HEK293T (cell line): Measurements from ENCODE around the gene SH3TC1.

Source experiments
- CTCF ChIA-PET: fragments of 350-600 bp; formaldehyde crosslinking; extraction: SDS; loops from one replicate; lab custom pipeline; 2021; ENCODE audit warnings: antibody characterized with exemption, inconsistent platforms; lab: Yijun Ruan, JAX
- POLR2A ChIA-PET: fragments of 350-600 bp; formaldehyde crosslinking; extraction: SDS; loops from one replicate; lab custom pipeline; 2020; ENCODE audit warnings: antibody characterized with exemption, inconsistent platforms; lab: Yijun Ruan, JAX
- DNase-seq: peaks from one replicate; pipeline ENCODE4 v3.0.0; 2012; ENCODE audit warnings: mixed read lengths; ENCODE audit errors: extremely low spot score
- ARNT ChIP-seq: fragments of 450-650 bp; IDR thresholded peaks from 2 replicates; pipeline ENCODE4 v1.6.1; 2017; ENCODE audit warnings: mild to moderate bottlenecking
- BHLHE40 ChIP-seq: fragments of 450-650 bp; IDR thresholded peaks from 2 replicates; pipeline ENCODE4 v1.6.1; 2016; ENCODE audit warnings: mild to moderate bottlenecking, moderate library complexity, borderline replicate concordance
- CTBP1 ChIP-seq: fragments of 450-650 bp; IDR thresholded peaks from 2 replicates; pipeline ENCODE4 v1.6.1; 2016; ENCODE audit warnings: borderline replicate concordance
- ELF4 ChIP-seq: fragments of 450-650 bp; IDR thresholded peaks from 2 replicates; pipeline ENCODE4 v1.6.1; 2017; ENCODE audit warnings: antibody characterized with exemption
- FOXA1 ChIP-seq: fragments of 450-650 bp; IDR thresholded peaks from 2 replicates; pipeline ENCODE4 v1.6.1; 2016; ENCODE audit warnings: mild to moderate bottlenecking
- FOXK2 ChIP-seq: fragments of 450-650 bp; IDR thresholded peaks from 2 replicates; pipeline ENCODE4 v1.6.1; 2016; ENCODE audit warnings: mild to moderate bottlenecking
- FOXM1 ChIP-seq: fragments of 450-650 bp; IDR thresholded peaks from 2 replicates; pipeline ENCODE4 v1.6.1; 2017; ENCODE audit warnings: mild to moderate bottlenecking, borderline replicate concordance
- HDGF ChIP-seq: fragments of 450-650 bp; IDR thresholded peaks from 2 replicates; pipeline ENCODE4 v1.6.1; 2017; ENCODE audit warnings: antibody characterized with exemption, borderline replicate concordance
- L3MBTL2 ChIP-seq: fragments of 450-650 bp; conservative IDR thresholded peaks from 2 replicates; pipeline ENCODE4 v1.6.1; 2016; ENCODE audit warnings: mild to moderate bottlenecking
- LEF1 ChIP-seq: fragments of 450-650 bp; IDR thresholded peaks from 2 replicates; pipeline ENCODE4 v1.6.1; 2017; ENCODE audit warnings: mild to moderate bottlenecking, borderline replicate concordance
- NFRKB ChIP-seq: fragments of 450-650 bp; IDR thresholded peaks from 2 replicates; pipeline ENCODE4 v1.6.1; 2016; ENCODE audit warnings: mild to moderate bottlenecking, moderate library complexity
- SP1 ChIP-seq: fragments of 450-650 bp; IDR thresholded peaks from 2 replicates; pipeline ENCODE4 v1.6.1; 2017
- SUZ12 ChIP-seq: fragments of 450-650 bp; IDR thresholded peaks from 2 replicates; pipeline ENCODE4 v1.6.1; 2016; ENCODE audit warnings: mild to moderate bottlenecking
- TARDBP ChIP-seq: fragments of 450-650 bp; IDR thresholded peaks from 2 replicates; pipeline ENCODE4 v1.6.1; 2016
- ZNF384 ChIP-seq: fragments of 450-650 bp; IDR thresholded peaks from 2 replicates; pipeline ENCODE4 v1.6.1; 2016
- TF ChIP-seq, protein P1 (sequence below): fragments of 450-650 bp; IDR thresholded peaks from 2 replicates; pipeline ENCODE4 v1.6.1; 2016

Gene SH3TC1

DNA sequence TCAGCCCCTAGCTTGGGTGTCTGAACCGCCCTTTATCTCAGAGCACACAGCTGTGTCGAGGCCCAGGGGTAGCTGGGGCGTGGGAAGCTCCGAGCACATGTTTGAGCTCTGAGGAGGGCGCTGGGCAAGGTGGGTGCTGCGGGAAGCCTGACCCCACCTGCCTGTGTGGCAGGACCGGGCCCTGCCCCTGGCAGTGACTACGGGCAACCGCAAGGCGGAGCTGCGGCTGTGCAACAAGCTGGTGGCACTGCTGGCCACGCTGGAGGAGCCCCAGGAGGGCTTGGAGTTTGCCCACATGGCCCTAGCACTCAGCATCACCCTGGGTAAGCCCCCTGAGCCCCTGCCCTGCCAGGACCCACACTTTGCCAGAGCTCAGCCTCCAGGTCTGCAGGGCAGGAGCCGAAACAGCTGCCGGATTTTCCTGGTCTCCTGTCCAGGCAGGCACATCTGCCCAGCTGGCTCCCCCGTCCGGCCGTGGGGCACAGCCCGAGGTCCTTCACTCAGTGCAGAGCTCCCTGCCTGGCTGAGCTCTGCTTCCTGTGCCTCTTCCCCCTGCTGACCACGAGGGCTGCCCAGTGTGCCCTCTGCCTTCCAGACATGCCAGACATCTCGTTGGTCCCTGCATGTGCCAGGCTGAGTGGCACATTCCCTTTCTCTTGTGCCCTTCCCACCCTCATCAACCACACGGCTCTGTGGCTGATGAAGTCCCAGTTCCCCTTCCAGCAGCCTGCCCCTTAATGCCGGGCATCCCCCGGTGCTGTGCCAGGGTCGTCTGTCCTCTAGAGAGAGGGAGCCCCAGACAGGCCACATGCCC, 37.2 kb downstream of the SH3TC1 start:
- POLR2A ChIA-PET: no interaction called here
- CTCF ChIA-PET: interaction anchor here (0.9 to 1.0 kb wide), 3 partner anchors 60 to 99 kb away, joined by 3 read pairs; no protein-coding TSS in a partner anchor
- no peak for DNase-seq
- TF ChIP-seq ARNT (no peak), L3MBTL2 (no peak), FOXK2 (no peak), BHLHE40 (no peak), CTBP1 (no peak), ZNF384 (no peak), SP1 (no peak), HDGF (no peak), LEF1 (no peak), SUZ12 (no peak), TARDBP (no peak), FOXM1 (no peak), FOXA1 (no peak), ELF4 (no peak), NFRKB (no peak)
- TF ChIP-seq, protein P1, sequence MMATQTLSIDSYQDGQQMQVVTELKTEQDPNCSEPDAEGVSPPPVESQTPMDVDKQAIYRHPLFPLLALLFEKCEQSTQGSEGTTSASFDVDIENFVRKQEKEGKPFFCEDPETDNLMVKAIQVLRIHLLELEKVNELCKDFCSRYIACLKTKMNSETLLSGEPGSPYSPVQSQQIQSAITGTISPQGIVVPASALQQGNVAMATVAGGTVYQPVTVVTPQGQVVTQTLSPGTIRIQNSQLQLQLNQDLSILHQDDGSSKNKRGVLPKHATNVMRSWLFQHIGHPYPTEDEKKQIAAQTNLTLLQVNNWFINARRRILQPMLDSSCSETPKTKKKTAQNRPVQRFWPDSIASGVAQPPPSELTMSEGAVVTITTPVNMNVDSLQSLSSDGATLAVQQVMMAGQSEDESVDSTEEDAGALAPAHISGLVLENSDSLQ: no peak

DNA sequence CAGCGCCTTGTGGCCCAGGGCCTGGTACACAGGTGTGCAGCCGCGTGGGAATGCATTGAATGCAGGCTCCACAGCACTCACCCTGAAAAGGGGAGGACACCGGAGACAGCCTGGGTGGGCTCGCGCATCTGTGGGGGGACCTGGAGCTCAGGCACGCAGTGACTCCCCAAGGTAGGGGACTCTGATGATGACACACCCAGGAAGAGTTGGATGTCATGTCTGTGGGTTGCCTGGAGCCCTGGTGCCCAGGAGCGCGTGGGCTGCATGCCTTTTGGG, 37.8 kb downstream of the SH3TC1 start:
- ChIA-PET POLR2A (no interaction called here), CTCF (interaction anchor here (1.0 kb wide), 1 partner anchor 60 kb away, joined by 3 read pairs; no protein-coding TSS in a partner anchor)
- DNase-seq: no peak

DNA sequence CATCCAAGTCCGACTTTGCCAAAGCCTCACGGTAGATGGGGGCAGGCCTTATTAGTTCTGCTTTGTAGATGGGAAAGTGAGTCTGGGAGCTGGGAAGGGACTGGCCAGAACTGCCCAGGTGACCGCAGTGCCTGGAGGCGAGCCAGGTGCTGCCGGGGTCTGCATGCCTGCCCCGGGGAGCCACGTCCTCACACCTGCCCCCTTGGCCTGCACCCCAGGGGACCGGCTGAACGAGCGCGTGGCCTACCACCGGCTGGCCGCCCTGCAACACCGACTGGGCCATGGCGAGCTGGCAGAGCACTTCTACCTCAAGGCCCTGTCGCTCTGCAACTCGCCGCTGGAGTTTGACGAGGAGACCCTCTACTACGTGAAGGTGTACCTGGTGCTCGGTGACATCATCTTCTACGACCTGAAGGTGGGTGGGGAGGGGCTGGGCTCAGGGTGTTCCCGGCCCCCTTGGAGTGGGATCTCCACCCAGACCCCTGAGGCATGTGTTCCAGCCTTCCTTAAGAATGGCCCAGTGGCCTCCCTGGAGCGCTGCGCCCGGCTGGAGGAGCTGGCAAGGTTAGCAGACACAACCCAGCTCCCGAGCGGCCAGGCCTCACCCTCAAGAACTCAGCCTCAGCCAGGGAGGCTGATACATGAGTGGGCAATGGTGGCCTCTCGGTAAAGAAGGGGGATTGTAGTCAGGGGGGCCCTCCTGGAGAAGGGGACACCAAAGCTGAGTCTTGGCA, 38.3 kb downstream of the SH3TC1 start:
- ChIA-PET CTCF (interaction anchor here (1.0 kb wide), 1 partner anchor 61 kb away, joined by 3 read pairs; no protein-coding TSS in a partner anchor), POLR2A (no interaction called here)
- DNase-seq: no peak
- TF ChIP-seq FOXM1 (no peak), ARNT (no peak), SUZ12 (no peak), SP1 (no peak), LEF1 (no peak), NFRKB (no peak), ZNF384 (no peak), BHLHE40 (no peak), CTBP1 (no peak)

More for the DNA sequence above, 37.8 kb downstream of the SH3TC1 start:
- no peak for TF ChIP-seq TARDBP
- TF ChIP-seq SP1: no peak
- no peak for TF ChIP-seq ARNT
- no peak for TF ChIP-seq ELF4
- TF ChIP-seq BHLHE40: no peak
- TF ChIP-seq CTBP1: no peak
- TF ChIP-seq FOXA1: no peak
- no peak for TF ChIP-seq FOXK2
- no peak for TF ChIP-seq HDGF
- TF ChIP-seq ZNF384: no peak
- no peak for TF ChIP-seq FOXM1
- TF ChIP-seq NFRKB: no peak
- no peak for TF ChIP-seq SUZ12
- TF ChIP-seq L3MBTL2: no peak
- TF ChIP-seq, protein P1: no peak

DNA sequence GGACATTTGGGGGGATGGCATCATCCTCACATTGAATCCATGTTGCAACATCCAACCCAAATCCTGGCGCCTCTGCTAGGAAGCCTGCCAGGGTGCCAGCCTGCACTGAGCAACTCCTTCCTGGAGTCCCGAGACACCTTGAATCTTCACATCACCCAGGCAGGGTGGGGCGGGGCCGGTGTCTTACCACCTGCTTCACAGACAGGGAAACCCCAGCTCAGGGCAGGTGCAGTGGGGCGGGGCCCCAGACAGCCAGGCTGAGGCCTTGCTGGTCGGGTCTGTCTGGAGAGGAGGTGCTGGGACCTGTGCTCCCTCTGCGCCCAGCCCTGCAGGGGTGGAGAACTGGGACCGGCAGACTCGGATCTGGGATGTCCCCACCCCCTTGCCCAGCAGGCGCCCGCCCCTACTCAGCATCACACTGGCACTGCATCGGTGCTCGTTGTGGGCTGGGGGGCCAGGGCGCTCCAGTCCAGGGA, 39.0 kb downstream of the SH3TC1 start:
- TF ChIP-seq FOXA1 (no peak), TARDBP (no peak), LEF1 (no peak), SP1 (no peak), FOXM1 (no peak), NFRKB (no peak), BHLHE40 (no peak), L3MBTL2 (no peak), ELF4 (no peak), HDGF (no peak), ZNF384 (no peak), CTBP1 (no peak), SUZ12 (no peak), ARNT (no peak), FOXK2 (no peak)
- TF ChIP-seq, protein P1: no peak
- ChIA-PET POLR2A (no interaction called here), CTCF (no interaction called here)
- no peak for DNase-seq

DNA sequence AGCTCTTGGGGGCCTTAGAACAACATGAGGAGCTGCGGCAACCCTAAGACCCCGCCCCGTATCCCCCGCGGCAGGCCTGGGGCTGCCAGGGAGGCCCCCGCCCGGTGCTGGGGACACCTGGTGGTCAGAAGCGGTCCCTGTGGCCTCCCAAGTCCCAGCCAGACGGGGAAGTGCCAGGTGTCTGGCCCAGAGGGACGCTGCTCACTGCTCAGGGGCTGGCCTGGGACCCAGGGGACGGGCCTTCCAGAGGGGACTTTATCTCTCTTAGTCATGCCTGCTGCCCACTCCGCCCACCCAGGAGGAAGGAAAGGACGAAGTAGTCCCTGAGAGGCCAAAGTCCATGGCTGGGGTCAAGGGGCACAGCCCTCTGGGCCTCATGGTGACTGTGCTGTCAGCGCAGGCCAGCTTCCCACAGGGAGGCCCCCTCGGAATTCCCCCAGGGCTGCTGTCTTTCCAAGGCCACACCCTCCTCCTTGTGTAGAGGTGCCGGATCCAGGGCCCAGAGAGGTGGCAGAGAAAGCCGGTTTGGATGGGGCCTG, 39.5 kb downstream of the SH3TC1 start:
- TF ChIP-seq, protein P1: no peak
- TF ChIP-seq L3MBTL2 (no peak), TARDBP (no peak), FOXA1 (no peak), NFRKB (no peak), ARNT (no peak), HDGF (no peak), BHLHE40 (no peak), ELF4 (no peak), SP1 (no peak), LEF1 (no peak), FOXM1 (no peak)
- CTCF ChIA-PET: no interaction called here
- POLR2A ChIA-PET: no interaction called here
- DNase-seq: no peak
